ENCODE data around the gene TRIM39.
"Not testable (repeated sequence)": the region's sequence is repeated elsewhere in the genome, so short reads cannot be mapped to it uniquely, and the experiment has no call there.

Gene TRIM39

GRCh38 chr6:30326526-30327231 is at the start of gene TRIM39:
TSS of gene TRIM39 (plus strand) at chr6:30326927. CDS start at chr6:30329318, 2,391 bp downstream.
- DNase-seq: peak; percentile 78
- in situ Hi-C loops (cut with HindIII; ENCODE audit: low pct_ligation_motif_present, low pct_unique_long_range_greater_than_20kb, low sequenced_read_pairs): no loop called here

GRCh38 chr6:30280988-30281387 is 45.7 kb upstream of the TRIM39 start:
- in situ Hi-C loops (cut with HindIII; ENCODE audit: low pct_ligation_motif_present, low pct_unique_long_range_greater_than_20kb, low sequenced_read_pairs); DNase-seq: not testable (repeated sequence)

GRCh38 chr6:30282522-30282921 is 44.2 kb upstream of the TRIM39 start:
- in situ Hi-C loops (cut with HindIII; ENCODE audit: low pct_ligation_motif_present, low pct_unique_long_range_greater_than_20kb, low sequenced_read_pairs): no loop called here
- DNase-seq: no peak

- DNase-seq: peak; percentile 3
- in situ Hi-C loops (cut with HindIII; ENCODE audit: low pct_ligation_motif_present, low pct_unique_long_range_greater_than_20kb, low sequenced_read_pairs): no loop called here
Measured at GRCh38 chr6:30283761-30284160, 43.0 kb upstream of the TRIM39 start.

- DNase-seq: no peak
- in situ Hi-C loops (cut with HindIII; ENCODE audit: low pct_ligation_motif_present, low pct_unique_long_range_greater_than_20kb, low sequenced_read_pairs): no loop called here
Measured at GRCh38 chr6:30287139-30287538, 39.6 kb upstream of the TRIM39 start.

GRCh38 chr6:30295837-30296236 is 30.9 kb upstream of the TRIM39 start:
- in situ Hi-C loops (cut with HindIII; ENCODE audit: low pct_ligation_motif_present, low pct_unique_long_range_greater_than_20kb, low sequenced_read_pairs): no loop called here
- no peak for DNase-seq

GRCh38 chr6:30304002-30304401 is 22.7 kb upstream of the TRIM39 start:
- in situ Hi-C loops (cut with HindIII; ENCODE audit: low pct_ligation_motif_present, low pct_unique_long_range_greater_than_20kb, low sequenced_read_pairs): no loop called here
- DNase-seq: no peak

GRCh38 chr6:30311101-30311500 is 15.6 kb upstream of the TRIM39 start:
- no peak for DNase-seq
- in situ Hi-C loops (cut with HindIII; ENCODE audit: low pct_ligation_motif_present, low pct_unique_long_range_greater_than_20kb, low sequenced_read_pairs): no loop called here

- DNase-seq: no peak
- in situ Hi-C loops (cut with HindIII; ENCODE audit: low pct_ligation_motif_present, low pct_unique_long_range_greater_than_20kb, low sequenced_read_pairs): no loop called here
Measured at GRCh38 chr6:30311671-30312070, 15.1 kb upstream of the TRIM39 start.

GRCh38 chr6:30312266-30312665 is 14.5 kb upstream of the TRIM39 start:
- no peak for DNase-seq
- in situ Hi-C loops (cut with HindIII; ENCODE audit: low pct_ligation_motif_present, low pct_unique_long_range_greater_than_20kb, low sequenced_read_pairs): no loop called here

GRCh38 chr6:30312676-30313321 is 13.9 kb upstream of the TRIM39 start:
- DNase-seq: no peak

GRCh38 chr6:30315156-30315555 is 11.6 kb upstream of the TRIM39 start:
- in situ Hi-C loops (cut with HindIII; ENCODE audit: low pct_ligation_motif_present, low pct_unique_long_range_greater_than_20kb, low sequenced_read_pairs): no loop called here
- DNase-seq: no peak

More at GRCh38 chr6:30312676-30313321, 13.9 kb upstream of the TRIM39 start:
- in situ Hi-C loops (cut with HindIII; ENCODE audit: low pct_ligation_motif_present, low pct_unique_long_range_greater_than_20kb, low sequenced_read_pairs): no loop called here

GRCh38 chr6:30317913-30318589 is 8.7 kb upstream of the TRIM39 start:
- no peak for DNase-seq
- in situ Hi-C loops (cut with HindIII; ENCODE audit: low pct_ligation_motif_present, low pct_unique_long_range_greater_than_20kb, low sequenced_read_pairs): no loop called here

- no peak for DNase-seq
Measured at GRCh38 chr6:30319146-30319835, 7.4 kb upstream of the TRIM39 start.

GRCh38 chr6:30321692-30322388 is 4.9 kb upstream of the TRIM39 start:
- in situ Hi-C loops (cut with HindIII; ENCODE audit: low pct_ligation_motif_present, low pct_unique_long_range_greater_than_20kb, low sequenced_read_pairs): no loop called here
- no peak for DNase-seq

More at GRCh38 chr6:30319146-30319835, 7.4 kb upstream of the TRIM39 start:
- in situ Hi-C loops (cut with HindIII; ENCODE audit: low pct_ligation_motif_present, low pct_unique_long_range_greater_than_20kb, low sequenced_read_pairs): no loop called here

- no peak for DNase-seq
- in situ Hi-C loops (cut with HindIII; ENCODE audit: low pct_ligation_motif_present, low pct_unique_long_range_greater_than_20kb, low sequenced_read_pairs): no loop called here
Measured at GRCh38 chr6:30322527-30323501, 3.9 kb upstream of the TRIM39 start.

- in situ Hi-C loops (cut with HindIII; ENCODE audit: low pct_ligation_motif_present, low pct_unique_long_range_greater_than_20kb, low sequenced_read_pairs): no loop called here
- DNase-seq: no peak
Measured at GRCh38 chr6:30323806-30324205, 2.9 kb upstream of the TRIM39 start.
